GM12873 (cell line): Measurements from ENCODE around the gene RAP1A.

ENCODE experiments used
- TF ChIP-seq, protein P1 (sequence below): IDR thresholded peaks from 2 replicates; pipeline ENCODE4 v1.5.1; 2012; ENCODE audit warnings: low read depth, mild to moderate bottlenecking, moderate library complexity, low read length, control low read depth; ENCODE audit not compliant: insufficient read depth; ENCODE audit errors: missing control alignments

The RAP1A gene

GRCh38 chr1:111619635-111620440 lies at the start of gene RAP1A:
RAP1A (plus strand) TSS chr1:111619789; CDS start chr1:111691361, 71,572 bp downstream.
- TF ChIP-seq, protein P1, sequence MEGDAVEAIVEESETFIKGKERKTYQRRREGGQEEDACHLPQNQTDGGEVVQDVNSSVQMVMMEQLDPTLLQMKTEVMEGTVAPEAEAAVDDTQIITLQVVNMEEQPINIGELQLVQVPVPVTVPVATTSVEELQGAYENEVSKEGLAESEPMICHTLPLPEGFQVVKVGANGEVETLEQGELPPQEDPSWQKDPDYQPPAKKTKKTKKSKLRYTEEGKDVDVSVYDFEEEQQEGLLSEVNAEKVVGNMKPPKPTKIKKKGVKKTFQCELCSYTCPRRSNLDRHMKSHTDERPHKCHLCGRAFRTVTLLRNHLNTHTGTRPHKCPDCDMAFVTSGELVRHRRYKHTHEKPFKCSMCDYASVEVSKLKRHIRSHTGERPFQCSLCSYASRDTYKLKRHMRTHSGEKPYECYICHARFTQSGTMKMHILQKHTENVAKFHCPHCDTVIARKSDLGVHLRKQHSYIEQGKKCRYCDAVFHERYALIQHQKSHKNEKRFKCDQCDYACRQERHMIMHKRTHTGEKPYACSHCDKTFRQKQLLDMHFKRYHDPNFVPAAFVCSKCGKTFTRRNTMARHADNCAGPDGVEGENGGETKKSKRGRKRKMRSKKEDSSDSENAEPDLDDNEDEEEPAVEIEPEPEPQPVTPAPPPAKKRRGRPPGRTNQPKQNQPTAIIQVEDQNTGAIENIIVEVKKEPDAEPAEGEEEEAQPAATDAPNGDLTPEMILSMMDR, result no peak

DNA sequence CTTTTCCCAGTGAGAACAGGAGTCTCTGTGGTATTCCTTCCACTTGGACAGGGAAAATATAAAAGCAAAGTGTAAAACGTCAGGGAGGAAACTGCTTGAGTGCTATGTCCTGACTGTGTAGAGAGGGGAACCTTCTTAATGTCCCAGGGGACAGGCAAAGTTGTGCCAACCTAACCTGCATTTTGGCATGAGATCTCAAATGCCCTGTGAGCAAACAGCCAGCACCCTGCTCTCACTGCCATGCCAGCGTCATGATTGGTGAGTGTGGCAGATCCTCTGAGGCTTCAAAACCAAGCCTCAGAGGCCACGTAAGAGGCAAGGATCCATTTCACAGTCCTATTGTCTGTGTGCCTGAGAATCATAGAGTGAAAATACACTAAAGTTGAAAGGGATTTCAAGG lies 49.7 kb upstream of the RAP1A start:
- TF ChIP-seq, protein P1, result no peak

DNA sequence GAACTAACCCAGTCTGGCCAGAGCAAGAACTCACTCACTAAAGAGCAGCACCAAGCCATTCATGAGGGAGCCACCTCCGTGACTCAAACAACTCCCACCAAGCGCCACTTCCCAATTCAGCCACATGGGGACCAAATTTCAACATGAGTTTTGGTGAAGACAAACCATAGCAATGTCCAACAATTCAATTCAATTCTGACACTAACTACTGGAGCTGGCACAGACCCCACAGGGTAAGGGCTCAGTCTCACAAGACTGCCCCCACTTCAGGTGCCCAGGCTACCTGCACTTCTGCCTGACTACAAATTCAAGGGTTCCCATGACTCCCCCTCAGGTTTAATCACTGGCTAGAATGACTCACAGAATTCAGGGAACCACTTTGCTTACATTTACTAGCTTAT lies 48.8 kb upstream of the RAP1A start:
- TF ChIP-seq, protein P1, result peak; percentile 71

- TF ChIP-seq, protein P1, result no peak
These were observed 48.4 kb upstream of the RAP1A start for GRCh38 chr1:111571239-111571638.

DNA sequence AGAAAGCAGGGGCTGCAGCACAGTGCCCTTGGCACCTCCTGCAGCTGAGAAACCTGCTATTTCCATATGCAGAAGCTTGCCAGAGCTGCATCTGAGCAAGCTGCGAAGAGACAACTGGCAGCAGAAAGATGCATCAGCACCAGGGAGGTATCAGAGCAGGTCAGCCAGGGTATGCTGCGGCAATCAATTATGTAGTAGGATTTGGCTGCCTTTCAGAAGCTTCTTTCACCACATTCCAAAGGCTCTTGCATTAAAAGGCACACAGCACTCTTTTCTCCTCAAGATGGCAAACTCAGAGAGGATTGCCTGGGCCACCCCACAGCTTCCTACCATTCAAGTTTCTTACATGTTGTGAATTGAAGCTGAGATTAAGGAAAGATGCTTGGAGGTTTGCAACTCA lies 47.6 kb upstream of the RAP1A start:
- TF ChIP-seq, protein P1, result no peak

- TF ChIP-seq, protein P1, result no peak
These were observed 43.0 kb upstream of the RAP1A start for GRCh38 chr1:111576547-111576946.

- TF ChIP-seq, protein P1, result no peak
These were observed 41.8 kb upstream of the RAP1A start for GRCh38 chr1:111577814-111578213.
